AG09309 (cell line): Measurements from ENCODE around the gene RANBP3.

Experiments
- DNase-seq: peaks from one replicate; pipeline ENCODE4 v3.0.0-alpha.2; 2010; ENCODE audit warnings: low read depth
- H3K4me3 ChIP-seq: 2 replicates; pipeline ENCODE4 v1.5.1; 2011; ENCODE audit warnings: mild to moderate bottlenecking, low read depth, low read length, moderate library complexity; ENCODE audit not compliant: control insufficient read depth
- TF ChIP-seq, protein P1 (sequence below): IDR thresholded peaks from 2 replicates; pipeline ENCODE4 v1.5.1; 2011; ENCODE audit warnings: mild to moderate bottlenecking, low read depth, low read length, inconsistent platforms; ENCODE audit not compliant: insufficient read depth, control insufficient read depth; ENCODE audit errors: missing control alignments

The RANBP3 gene

DNA sequence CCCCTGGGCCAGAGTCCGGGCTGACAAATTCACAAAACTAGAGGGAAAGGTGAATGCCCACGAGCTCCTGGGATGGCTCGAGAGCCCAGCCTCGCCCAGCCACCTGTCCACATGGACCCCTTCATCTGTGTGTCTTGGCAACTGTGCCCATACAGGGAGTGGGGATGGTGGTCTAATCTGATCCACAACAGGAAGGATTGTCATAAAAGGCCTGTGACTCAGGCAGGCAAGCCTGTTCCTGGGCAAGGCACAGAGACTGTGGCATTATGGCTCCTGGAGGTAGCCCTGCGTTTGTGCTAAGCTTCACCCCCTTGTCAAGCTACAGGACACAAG, 43.9 kb downstream of the RANBP3 start:
- no peak for DNase-seq
- TF ChIP-seq, protein P1, sequence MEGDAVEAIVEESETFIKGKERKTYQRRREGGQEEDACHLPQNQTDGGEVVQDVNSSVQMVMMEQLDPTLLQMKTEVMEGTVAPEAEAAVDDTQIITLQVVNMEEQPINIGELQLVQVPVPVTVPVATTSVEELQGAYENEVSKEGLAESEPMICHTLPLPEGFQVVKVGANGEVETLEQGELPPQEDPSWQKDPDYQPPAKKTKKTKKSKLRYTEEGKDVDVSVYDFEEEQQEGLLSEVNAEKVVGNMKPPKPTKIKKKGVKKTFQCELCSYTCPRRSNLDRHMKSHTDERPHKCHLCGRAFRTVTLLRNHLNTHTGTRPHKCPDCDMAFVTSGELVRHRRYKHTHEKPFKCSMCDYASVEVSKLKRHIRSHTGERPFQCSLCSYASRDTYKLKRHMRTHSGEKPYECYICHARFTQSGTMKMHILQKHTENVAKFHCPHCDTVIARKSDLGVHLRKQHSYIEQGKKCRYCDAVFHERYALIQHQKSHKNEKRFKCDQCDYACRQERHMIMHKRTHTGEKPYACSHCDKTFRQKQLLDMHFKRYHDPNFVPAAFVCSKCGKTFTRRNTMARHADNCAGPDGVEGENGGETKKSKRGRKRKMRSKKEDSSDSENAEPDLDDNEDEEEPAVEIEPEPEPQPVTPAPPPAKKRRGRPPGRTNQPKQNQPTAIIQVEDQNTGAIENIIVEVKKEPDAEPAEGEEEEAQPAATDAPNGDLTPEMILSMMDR, result no peak
- no peak overlapping the region for H3K4me3 ChIP-seq

DNA sequence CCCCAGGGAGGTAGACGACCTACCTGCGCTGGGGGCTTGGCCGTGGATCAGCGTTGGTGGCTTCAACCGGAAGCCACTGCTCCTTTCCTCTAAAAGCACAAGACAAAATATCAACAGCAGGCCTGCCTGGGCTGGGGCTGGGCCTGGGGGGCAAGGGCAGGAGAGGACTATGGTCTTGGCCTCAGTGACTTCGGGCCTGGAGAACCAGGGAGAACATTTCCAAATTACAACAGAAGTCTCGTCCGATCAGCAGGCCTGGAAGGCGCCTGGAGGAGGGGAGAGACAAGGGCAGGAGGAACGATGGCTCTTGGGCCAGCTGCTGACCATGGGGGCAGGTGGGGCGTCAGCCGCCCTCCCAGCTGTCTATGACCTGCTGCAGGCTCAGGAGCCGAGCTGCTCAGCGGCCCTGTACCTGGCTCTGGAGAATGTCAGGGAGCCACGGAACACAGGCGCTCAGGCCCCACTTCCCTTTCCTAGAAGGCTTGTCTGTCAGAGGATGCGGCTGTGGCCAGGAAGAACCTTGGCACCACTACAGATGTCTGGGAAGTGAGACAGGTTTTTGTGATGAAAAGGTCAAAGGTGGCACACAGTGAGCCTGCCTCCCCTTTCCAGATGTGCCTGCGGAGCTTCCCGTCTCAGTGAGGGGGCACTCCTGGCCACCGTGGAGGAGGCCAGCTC, 44.4 kb downstream of the RANBP3 start:
- TF ChIP-seq, protein P1, result no peak
- no peak for DNase-seq
- no peak overlapping the region for H3K4me3 ChIP-seq

DNA sequence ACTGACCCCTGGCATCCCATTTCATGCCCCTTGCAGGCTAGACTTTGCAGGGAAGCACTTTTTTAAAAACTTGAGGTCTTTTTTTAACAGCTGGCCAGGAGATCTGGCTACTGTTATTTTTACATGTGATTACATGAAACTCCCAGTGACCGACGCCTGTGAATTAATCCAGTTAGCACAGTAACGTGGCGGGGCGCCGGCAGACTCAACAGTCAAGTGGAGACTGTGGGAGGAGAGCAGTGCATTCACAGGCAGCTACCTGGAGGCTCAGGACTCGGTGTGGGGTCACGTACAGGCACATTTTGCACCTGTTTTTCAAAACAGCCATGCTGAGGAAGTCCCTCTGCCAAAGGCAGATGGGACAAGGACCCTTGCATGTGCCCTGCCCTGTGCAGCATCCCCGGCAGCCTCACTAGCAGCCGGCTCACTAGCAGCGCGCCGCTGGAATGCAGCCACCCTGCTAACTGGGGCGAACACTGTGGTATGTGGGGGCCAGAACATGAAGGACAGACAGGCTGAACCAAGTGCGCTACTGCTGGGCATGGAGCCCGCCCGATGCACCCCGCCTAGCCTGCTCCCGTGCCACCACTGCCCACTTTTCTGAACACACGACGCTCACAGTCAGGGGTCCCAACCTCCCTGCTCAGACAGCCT, 45.2 kb downstream of the RANBP3 start:
- DNase-seq, result no peak

DNA sequence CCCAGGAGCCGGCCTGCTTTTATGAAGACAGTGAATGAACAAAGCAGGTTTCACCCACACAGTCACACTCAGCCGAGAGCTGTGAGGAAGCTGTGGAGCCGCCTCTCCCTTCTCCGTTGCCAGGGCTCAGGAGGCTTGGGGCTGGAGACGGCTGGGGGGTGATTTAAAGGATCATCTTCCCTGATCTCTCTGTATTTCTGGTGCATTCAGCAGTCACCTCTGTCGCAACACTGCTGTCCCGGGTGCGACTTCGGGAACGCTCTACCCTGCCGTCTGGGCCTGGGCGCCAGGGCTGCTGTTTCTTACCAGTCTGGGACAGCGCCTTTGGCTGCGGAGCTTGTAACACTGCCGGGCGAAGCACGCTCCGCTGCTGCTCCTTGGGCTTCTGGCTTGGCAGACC, 45.8 kb downstream of the RANBP3 start:
- TF ChIP-seq, protein P1, result no peak
- DNase-seq, result no peak
- H3K4me3 ChIP-seq, result no peak overlapping the region

More for the DNA sequence above, 45.2 kb downstream of the RANBP3 start:
- TF ChIP-seq, protein P1, result no peak
- no peak overlapping the region for H3K4me3 ChIP-seq

DNA sequence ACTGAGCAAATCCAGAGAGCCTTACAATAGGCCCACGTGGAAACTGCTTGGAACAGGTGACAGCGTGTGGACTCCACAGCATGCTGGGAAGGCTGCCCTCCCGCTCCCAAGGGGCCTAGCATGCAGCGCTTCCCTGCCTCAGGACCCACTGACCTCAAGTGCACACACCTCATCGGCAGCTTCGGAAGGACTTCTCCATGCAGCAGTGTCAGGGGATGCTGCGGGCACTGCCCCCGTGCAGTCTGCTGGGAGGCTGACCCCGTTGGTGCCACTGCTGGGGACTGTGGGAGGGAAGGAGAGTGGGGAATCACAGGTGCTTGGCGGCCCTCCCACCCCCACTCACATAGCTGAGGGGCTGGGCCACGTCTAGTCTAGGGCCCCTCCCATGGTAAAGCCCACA, 46.7 kb downstream of the RANBP3 start:
- no peak for DNase-seq
- TF ChIP-seq, protein P1, result no peak
- no peak overlapping the region for H3K4me3 ChIP-seq

DNA sequence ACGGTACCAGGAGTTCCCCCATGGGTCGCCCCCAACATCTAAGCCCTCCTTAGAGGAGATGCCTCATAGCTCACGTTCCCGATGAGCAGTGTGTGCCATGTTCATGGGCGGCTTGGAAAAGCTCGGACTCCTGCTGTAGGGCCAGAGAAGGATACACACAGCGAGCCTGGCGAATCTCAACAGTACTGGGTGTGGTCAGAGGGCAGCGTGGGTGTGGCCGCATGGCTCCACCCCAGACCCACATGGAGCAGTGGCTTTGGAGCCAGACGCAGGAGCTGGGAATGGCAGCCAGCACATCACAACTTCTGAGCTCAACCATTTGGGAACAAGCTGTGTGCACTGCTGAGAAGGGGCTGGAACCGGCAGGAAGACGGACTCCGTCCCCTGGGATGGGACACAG, 48.3 kb downstream of the RANBP3 start:
- DNase-seq, result no peak
- TF ChIP-seq, protein P1, result no peak
- no peak overlapping the region for H3K4me3 ChIP-seq
